Neural cell (in vitro differentiated cells): ENCODE measurements around the gene NCR3LG1. TPM values are rescaled to one million over a fixed set of nuclear protein-coding genes. Genes with fewer than 3 reads are reported as not detected.

Experiments
- H2AFZ ChIP-seq: fragments of 200-600, 300-800 bp; sonication (generic), shearing (Covaris generic); 2 replicates; pipeline ENCODE4 v1.6.0; 2014; ENCODE audit warnings: low read depth, mild to moderate bottlenecking, antibody characterized with exemption, low read length, moderate library complexity
- H3F3A ChIP-seq: fragments of 200-600 bp; shearing (Covaris generic); 2 replicates; pipeline ENCODE4 v1.6.1; 2016; ENCODE audit warnings: mild to moderate bottlenecking, moderate library complexity, mixed read lengths, antibody characterized with exemption, low read length; ENCODE audit not compliant: insufficient read depth, poor library complexity, severe bottlenecking
- H3K27ac ChIP-seq: fragments of 200-600, 300-800 bp; sonication (generic), shearing (Covaris generic); 2 replicates; pipeline ENCODE4 v1.5.1; 2014; ENCODE audit warnings: mild to moderate bottlenecking, low read length, moderate library complexity
- H3K27me3 ChIP-seq: fragments of 300-800, 200-600 bp; sonication (generic), shearing (Covaris generic); 2 replicates; pipeline ENCODE4 v1.6.0; 2014; ENCODE audit warnings: mild to moderate bottlenecking, low read depth, low read length, moderate library complexity; ENCODE audit not compliant: insufficient read depth
- H3K36me3 ChIP-seq: fragments of 300-800, 200-600 bp; sonication (generic), shearing (Covaris generic); 2 replicates; pipeline ENCODE4 v1.5.1; 2014; ENCODE audit warnings: mild to moderate bottlenecking, antibody characterized with exemption, low read length, moderate library complexity; ENCODE audit not compliant: insufficient read depth
- H3K4me2 ChIP-seq: fragments of 300-800, 200-600 bp; sonication (generic), shearing (Covaris generic); 2 replicates; pipeline ENCODE4 v1.6.0; 2014; ENCODE audit warnings: mild to moderate bottlenecking, low read length
- H3K4me3 ChIP-seq: fragments of 300-800, 200-600 bp; sonication (generic), shearing (Covaris generic); 2 replicates; pipeline ENCODE4 v1.5.1; 2014; ENCODE audit warnings: mild to moderate bottlenecking, low read length, moderate library complexity
- H3K79me2 ChIP-seq: fragments of 200-600 bp; shearing (Covaris generic); replicated peaks from 2 replicates; pipeline ENCODE4 v1.6.0; 2014; ENCODE audit warnings: mild to moderate bottlenecking, low read length, moderate library complexity; ENCODE audit not compliant: insufficient read depth
- H3K9ac ChIP-seq: fragments of 300-800, 200-600 bp; sonication (generic), shearing (Covaris generic); 2 replicates; pipeline ENCODE4 v1.6.1; 2016; ENCODE audit warnings: mild to moderate bottlenecking, low read length, mixed read lengths
- H3K9me2 ChIP-seq: fragments of 200-600 bp; shearing (Covaris generic); 2 replicates; pipeline ENCODE4 v1.6.1; 2016; ENCODE audit warnings: mild to moderate bottlenecking, low read length, mixed read lengths; ENCODE audit not compliant: insufficient read depth
- H3K9me3 ChIP-seq: fragments of 200-600, 300-800 bp; sonication (generic), shearing (Covaris generic); 2 replicates; pipeline ENCODE4 v1.6.1; 2016; ENCODE audit warnings: mild to moderate bottlenecking, mixed run types, low read length, moderate library complexity, mixed read lengths
- H4K20me1 ChIP-seq: fragments of 200-600 bp; shearing (Covaris generic); 2 replicates; pipeline ENCODE4 v1.6.1; 2016; ENCODE audit warnings: mild to moderate bottlenecking, mixed run types; ENCODE audit not compliant: insufficient read depth
- CTCF ChIP-seq: fragments of 450-650 bp; IDR thresholded peaks from 2 replicates; pipeline ENCODE4 v1.5.1; 2014; ENCODE audit warnings: antibody characterized with exemption, mild to moderate bottlenecking, moderate library complexity; ENCODE audit not compliant: poor library complexity, severe bottlenecking
- EP300 ChIP-seq: fragments of 450-650 bp; conservative IDR thresholded peaks from 2 replicates; pipeline ENCODE4 v1.6.1; 2014; ENCODE audit warnings: antibody characterized with exemption, mild to moderate bottlenecking, moderate library complexity; ENCODE audit not compliant: poor library complexity, severe bottlenecking
- MXI1 ChIP-seq: fragments of 450-650 bp; conservative IDR thresholded peaks from 2 replicates; pipeline ENCODE4 v1.6.1; 2014; ENCODE audit warnings: antibody characterized with exemption, mild to moderate bottlenecking; ENCODE audit not compliant: poor library complexity, severe bottlenecking
- POLR2AphosphoS5 ChIP-seq: IDR thresholded peaks from 2 replicates; pipeline ENCODE4 v1.6.1; 2012
- RAD21 ChIP-seq: fragments of 450-650 bp; conservative IDR thresholded peaks from 2 replicates; pipeline ENCODE4 v1.6.1; 2014; ENCODE audit warnings: antibody characterized with exemption, mild to moderate bottlenecking, moderate library complexity
- REST ChIP-seq: IDR thresholded peaks from 2 replicates; pipeline ENCODE4 v1.6.1; 2012; ENCODE audit warnings: borderline replicate concordance
- SMC3 ChIP-seq: fragments of 450-650 bp; conservative IDR thresholded peaks from 2 replicates; pipeline ENCODE4 v1.6.1; 2014; ENCODE audit warnings: antibody characterized with exemption, mild to moderate bottlenecking, moderate library complexity; ENCODE audit not compliant: poor library complexity
- polyA plus RNA-seq: library from polyadenylated mRNA; depleted of rRNA; stranded (reverse); fragments of >200 nt; gene quantifications from 2 replicates; pipeline ENCODE4 v1.2.3, GENCODE V29; 2014

The NCR3LG1 gene
- polyA plus RNA-seq, 1 donor from 2014 or later: 3.1 TPM

DNA sequence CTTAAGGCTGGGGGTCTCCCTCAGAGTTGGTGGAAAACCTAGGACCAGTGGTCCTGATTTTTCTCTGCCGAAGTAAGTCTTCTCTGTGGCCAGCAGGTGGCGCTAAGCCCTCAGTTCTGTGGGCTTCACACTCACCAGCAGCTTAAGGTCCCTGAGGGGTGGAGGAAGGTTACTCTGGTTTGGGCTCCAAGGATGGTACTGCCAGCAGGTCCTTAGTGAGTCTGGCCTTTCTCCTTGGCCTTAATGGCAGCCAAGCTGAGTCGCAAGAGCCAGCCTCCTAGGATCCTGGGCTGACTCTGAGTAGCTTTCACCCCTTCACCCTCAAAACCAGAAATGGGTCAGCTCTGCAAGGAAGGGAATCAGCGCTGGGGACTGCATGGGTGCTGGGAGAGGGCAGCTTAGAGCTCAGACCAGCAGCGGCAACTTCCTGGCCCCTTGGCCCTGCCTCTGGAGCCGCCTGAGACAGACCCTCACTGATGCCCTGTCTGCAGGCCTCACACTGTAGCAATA lies 32.5 kb downstream of the NCR3LG1 start:
- no peak overlapping the region for H3K9ac ChIP-seq
- H3K4me3 ChIP-seq: no peak overlapping the region
- H3F3A ChIP-seq: no peaks in the 10 kb centered on the region

DNA sequence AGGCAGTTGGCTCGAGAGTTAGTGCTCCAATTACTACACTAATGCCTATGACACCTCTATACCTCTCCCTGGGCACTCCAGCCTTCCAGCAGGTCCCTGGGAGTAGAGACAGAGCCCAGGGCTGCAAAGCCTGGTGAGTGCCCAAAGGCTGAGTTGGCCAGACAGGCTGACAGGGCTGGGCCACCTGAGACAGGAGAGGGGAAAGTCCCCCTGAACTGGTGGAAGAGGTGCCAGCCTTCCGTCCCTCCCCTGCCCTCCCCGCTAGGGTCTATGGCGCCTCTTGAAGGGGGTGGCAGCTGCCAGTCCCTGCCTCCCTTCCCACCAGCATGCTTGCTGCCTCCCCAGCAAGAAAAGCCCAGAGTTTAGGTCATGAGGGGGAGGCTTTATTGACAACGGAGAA lies 33.9 kb downstream of the NCR3LG1 start:
- no peak overlapping the region for H3K27ac ChIP-seq
- peak overlapping the region; percentile 49 for H3K4me3 ChIP-seq

More for the DNA sequence above, 32.5 kb downstream of the NCR3LG1 start:
- Histone ChIP-seq H3K36me3 (no peaks in the 10 kb centered on the region), H4K20me1 (no peaks in the 10 kb centered on the region), H3K9me3 (no peaks in the 10 kb centered on the region), H3K4me2 (no peak overlapping the region), H3K79me2 (no peaks in the 10 kb centered on the region), H3K9me2 (no peaks in the 10 kb centered on the region), H3K27ac (no peak overlapping the region), H3K27me3 (no peaks in the 10 kb centered on the region), H2AFZ (no peak overlapping the region)
- TF ChIP-seq CTCF (peak; percentile 94), MXI1 (no peak), EP300 (no peak), RAD21 (peak; percentile 91), SMC3 (peak; percentile 92)

More for the DNA sequence above, 33.9 kb downstream of the NCR3LG1 start:
- no peaks in the 10 kb centered on the region for H3K9me3 ChIP-seq
- no peaks in the 10 kb centered on the region for H3K79me2 ChIP-seq
- H3K27me3 ChIP-seq: no peaks in the 10 kb centered on the region
- H3K36me3 ChIP-seq: no peaks in the 10 kb centered on the region
- no peaks in the 10 kb centered on the region for H4K20me1 ChIP-seq
- no peak overlapping the region for H3K9ac ChIP-seq
- TF ChIP-seq EP300: no peak
- TF ChIP-seq REST: no peak
- no peak for TF ChIP-seq RAD21
- no peak for TF ChIP-seq POLR2AphosphoS5
- TF ChIP-seq MXI1: no peak
- no peak for TF ChIP-seq SMC3
- H3F3A ChIP-seq: no peaks in the 10 kb centered on the region
- no peak overlapping the region for H3K4me2 ChIP-seq
- no peak overlapping the region for H2AFZ ChIP-seq
- H3K9me2 ChIP-seq: no peaks in the 10 kb centered on the region
